Keratinocyte (primary cell): Measurements from ENCODE around the gene LDB2. TPM values are rescaled to one million over a fixed set of nuclear protein-coding genes. Genes with fewer than 3 reads are reported as not detected.

Experiments
- DNase-seq: peaks from one replicate; pipeline ENCODE4 v3.0.0-alpha.2; 2011; ENCODE audit warnings: low read depth, missing footprints, low spot score
- FAIRE-seq: peaks from 2 replicates; lab custom pipeline; 2011; peaks lifted over from hg19 to GRCh38; lab: Jason Lieb, UNC
- H2AFZ ChIP-seq: 2 replicates; pipeline ENCODE4 v1.6.0; 2012; ENCODE audit warnings: low read length, control low read depth, inconsistent platforms; ENCODE audit not compliant: control insufficient read depth
- H3K27ac ChIP-seq: 2 replicates; pipeline ENCODE4 v1.5.1; 2011; ENCODE audit warnings: low read length; ENCODE audit not compliant: control insufficient read depth, insufficient read depth
- H3K27me3 ChIP-seq: 3 replicates; pipeline ENCODE4 v1.6.0; 2011; ENCODE audit warnings: low read length; ENCODE audit not compliant: control insufficient read depth, insufficient read depth; ENCODE audit errors: extremely low read depth
- H3K36me3 ChIP-seq, 2 experiments: 2 replicates in 1 of 2; 3 replicates in 1 of 2; pipeline ENCODE4 v1.5.1; 2011; ENCODE audit warnings: low read length in 2 of 2, mild to moderate bottlenecking in 1 of 2; ENCODE audit not compliant: control insufficient read depth in 2 of 2, insufficient read depth in 2 of 2; ENCODE audit errors: extremely low read depth in 1 of 2
- H3K4me1 ChIP-seq: 3 replicates; pipeline ENCODE4 v1.5.1; 2011; ENCODE audit warnings: low read length; ENCODE audit not compliant: control insufficient read depth, insufficient read depth; ENCODE audit errors: extremely low read depth
- H3K4me2 ChIP-seq: 3 replicates; pipeline ENCODE4 v1.6.0; 2011; ENCODE audit warnings: low read depth, low read length; ENCODE audit not compliant: control insufficient read depth, insufficient read depth; ENCODE audit errors: extremely low read depth
- H3K4me3 ChIP-seq, 3 experiments: fragments of 200-600 bp in 1 of 3; sonication (generic) in 1 of 3; 2 replicates in 2 of 3; 3 replicates in 1 of 3; pipeline ENCODE4 v1.5.1; 2011 to 2016; ENCODE audit warnings: low read length in 3 of 3, mild to moderate bottlenecking in 3 of 3, control low read depth in 2 of 3, inconsistent platforms in 1 of 3, low read depth in 1 of 3, mixed read lengths in 1 of 3, mixed run types in 1 of 3, moderate library complexity in 1 of 3; ENCODE audit not compliant: control insufficient read depth in 2 of 3, insufficient read depth in 2 of 3; ENCODE audit errors: extremely low read depth in 1 of 3
- H3K79me2 ChIP-seq: 2 replicates; pipeline ENCODE4 v1.6.0; 2012; ENCODE audit warnings: low read length; ENCODE audit not compliant: control insufficient read depth, insufficient read depth
- H3K9ac ChIP-seq: 3 replicates; pipeline ENCODE4 v1.6.0; 2011; ENCODE audit warnings: low read length; ENCODE audit not compliant: control insufficient read depth, insufficient read depth; ENCODE audit errors: extremely low read depth
- H3K9me1 ChIP-seq: 3 replicates; pipeline ENCODE4 v1.6.0; 2011; ENCODE audit warnings: low read length; ENCODE audit not compliant: control insufficient read depth, insufficient read depth; ENCODE audit errors: extremely low read depth
- H3K9me3 ChIP-seq: 2 replicates; pipeline ENCODE4 v1.5.1; 2012; ENCODE audit warnings: low read depth, low read length; ENCODE audit not compliant: control insufficient read depth
- H4K20me1 ChIP-seq: 3 replicates; pipeline ENCODE4 v1.6.0; 2011; ENCODE audit warnings: low read length; ENCODE audit not compliant: control insufficient read depth, insufficient read depth; ENCODE audit errors: extremely low read depth
- CTCF ChIP-seq, 3 experiments: IDR thresholded peaks in 1 of 3; conservative IDR thresholded peaks in 1 of 3; optimal IDR thresholded peaks in 1 of 3; 2 replicates in 2 of 3; 3 replicates in 1 of 3; pipeline versions ENCODE3 to v1.5.1; 2011; ENCODE audit warnings: low read length in 3 of 3, mild to moderate bottlenecking in 3 of 3, moderate library complexity in 2 of 3, control low read depth in 1 of 3, inconsistent platforms in 1 of 3; ENCODE audit not compliant: insufficient read depth in 2 of 3; ENCODE audit errors: extremely low read depth in 1 of 3
- EZH2 ChIP-seq: IDR thresholded peaks from one replicate; pipeline ENCODE4 v1.6.1; 2012; ENCODE audit warnings: inconsistent platforms, mild to moderate bottlenecking, low read length, moderate library complexity
- dilution Hi-C: fragments of 300-500 bp; cut with MboI; formaldehyde crosslinking; loops from one replicate; pipeline ENCODE4 v1.7.0; 2020; ENCODE audit warnings: low sequenced_read_pairs; ENCODE audit not compliant: extremely low pct_ligation_motif_present
- polyA plus RNA-seq, 5 experiments: library from polyadenylated mRNA; depleted of rRNA in 3 of 5; stranded (reverse) in 3 of 5; stranded (forward) in 1 of 5; unstranded in 1 of 5; fragments of >200 nt; gene quantifications; 1 replicate in 1 of 5; 2 replicates in 3 of 5; 3 replicates in 1 of 5; pipeline versions ENCODE4 v1.2.1 to v1.2.3, GENCODE V29; 2011 to 2012; ENCODE audit warnings: missing spikeins in 2 of 5, low read depth in 1 of 5, low replicate concordance in 1 of 5

LDB2 gene
- polyA plus RNA-seq, 1 donor (not counting 4 experiments of a cell fraction or from before 2014, with no cell fraction given), result not detected

- no peak overlapping the region for H3K4me3 ChIP-seq
- H3K4me2 ChIP-seq, result no peak overlapping the region
- DNase-seq, result no peak
- H3K36me3 ChIP-seq, result no peaks in the 10 kb centered on the region
- no peak for FAIRE-seq
- no peak overlapping the region for H2AFZ ChIP-seq
- no peak overlapping the region for H3K9ac ChIP-seq
- dilution Hi-C loops, result no loop called here
- no peak for TF ChIP-seq EZH2
- no peak for TF ChIP-seq CTCF (optimal IDR thresholded peaks at IDR 0.05 in 1 of 3, IDR thresholded peaks at IDR 0.05 in 1 of 3, conservative IDR thresholded peaks at IDR 0.05 in 1 of 3; ENCODE audit: extremely low read depth in 1 of 3, insufficient read depth in 2 of 3, low read length in 3 of 3)
- H3K9me1 ChIP-seq, result no peaks in the 10 kb centered on the region
- H3K79me2 ChIP-seq, result no peaks in the 10 kb centered on the region
- H3K9me3 ChIP-seq, result no peaks in the 10 kb centered on the region
- no peak overlapping the region for H3K27ac ChIP-seq
- no peaks in the 10 kb centered on the region for H3K4me1 ChIP-seq
- no peaks in the 10 kb centered on the region for H3K27me3 ChIP-seq
- no peaks in the 10 kb centered on the region for H4K20me1 ChIP-seq
Observed at GRCh38 chr4:16669036-16669435, 229.4 kb downstream of the LDB2 start.

GRCh38 chr4:16668488-16668887, 230.0 kb downstream of the LDB2 start:
- Histone ChIP-seq H3K27ac (no peak overlapping the region), H3K4me2 (no peak overlapping the region), H3K9me1 (no peaks in the 10 kb centered on the region), H3K36me3 (no peaks in the 10 kb centered on the region), H3K79me2 (no peaks in the 10 kb centered on the region), H3K9me3 (no peaks in the 10 kb centered on the region), H3K4me3 (no peak overlapping the region), H3K27me3 (no peaks in the 10 kb centered on the region), H3K9ac (no peak overlapping the region), H3K4me1 (no peaks in the 10 kb centered on the region), H4K20me1 (no peaks in the 10 kb centered on the region), H2AFZ (no peak overlapping the region)
- FAIRE-seq, result no peak
- dilution Hi-C loops, result no loop called here
- DNase-seq, result no peak
- TF ChIP-seq EZH2 (no peak), CTCF (optimal IDR thresholded peaks at IDR 0.05 in 1 of 3, IDR thresholded peaks at IDR 0.05 in 1 of 3, conservative IDR thresholded peaks at IDR 0.05 in 1 of 3; ENCODE audit: extremely low read depth in 1 of 3, insufficient read depth in 2 of 3, low read length in 3 of 3) (no peak)
